Measurements from ENCODE around the gene TBX3.

TBX3 gene

GRCh38 chr12:114690267-114691135 is 6.5 kb upstream of the TBX3 start:
- Histone ChIP-seq H4K8ac (ENCODE audit: low read depth, low read length) (peak overlapping the region; percentile 99), H3K18ac (ENCODE audit: low read length) (peak overlapping the region; percentile 87), H3K9ac (ENCODE audit: low read length) (peak overlapping the region; percentile 54), H2BK12ac (ENCODE audit: low read length) (peak overlapping the region; percentile 53), H2AK5ac (ENCODE audit: low read length) (peak overlapping the region; percentile 90), H3K14ac (ENCODE audit: low read length) (peak overlapping the region; percentile 54), H2AFZ (ENCODE audit: insufficient read depth, low read length, poor library complexity) (no peak overlapping the region), H3K4me1 (ENCODE audit: control insufficient read depth in 1 of 2, insufficient read depth in 2 of 2, low read length in 2 of 2) (peaks cover 50 to 57% of the 10 kb centered on the region in 2 experiments), H3K36me3 (ENCODE audit: control insufficient read depth in 1 of 2, insufficient read depth in 2 of 2, low read length in 2 of 2) (no peaks in the 10 kb centered on the region), H4K91ac (ENCODE audit: low read depth, low read length) (peak overlapping the region; percentile 100), H3K23ac (ENCODE audit: low read length) (no peak overlapping the region), H3K27me3 (ENCODE audit: insufficient read depth, low read length) (no peaks in the 10 kb centered on the region), H3K79me2 (ENCODE audit: control insufficient read depth, insufficient read depth, low read length, poor library complexity) (peaks cover 60% of the 10 kb centered on the region), H2BK5ac (ENCODE audit: low read depth, low read length, poor library complexity) (peak overlapping the region; percentile 100), H3K4me3 (ENCODE audit: low read depth, low read length) (no peak overlapping the region), H4K12ac (ENCODE audit: low read depth, low read length) (no peak overlapping the region), H3K9me3 (ENCODE audit: insufficient read depth, low read depth, low read length) (no peaks in the 10 kb centered on the region), H2BK120ac (ENCODE audit: insufficient read depth, low read length, poor library complexity) (peak overlapping the region; percentile 100), H3K79me1 (ENCODE audit: low read length) (peaks cover 86% of the 10 kb centered on the region), H3K4me2 (ENCODE audit: low read length) (peak overlapping the region; percentile 63), H3K4ac (ENCODE audit: low read depth, low read length) (peak overlapping the region; percentile 91), H3K27ac (ENCODE audit: low read depth, low read length) (peak overlapping the region; percentile 86)
- WGBS (ENCODE audit: extremely low coverage, insufficient coverage, insufficient read length): no CpG with 5 or more reads among the region's 8 CpGs
- no peak for DNase-seq

- DNase-seq: no peak
- H4K8ac ChIP-seq (ENCODE audit: low read depth, low read length): peak overlapping the region; percentile 73
- no peak overlapping the region for H3K9ac ChIP-seq (ENCODE audit: low read length)
- peak overlapping the region; percentile 80 for H3K14ac ChIP-seq (ENCODE audit: low read length)
- no peak overlapping the region for H2AFZ ChIP-seq (ENCODE audit: insufficient read depth, low read length, poor library complexity)
- H2AK5ac ChIP-seq (ENCODE audit: low read length): peak overlapping the region; percentile 79
- H3K4ac ChIP-seq (ENCODE audit: low read depth, low read length): peak overlapping the region; percentile 93
- WGBS (ENCODE audit: extremely low coverage, insufficient coverage, insufficient read length): no CpG with 5 or more reads among the region's 5 CpGs
- H2BK120ac ChIP-seq (ENCODE audit: insufficient read depth, low read length, poor library complexity): peak overlapping the region; percentile 98
- H3K18ac ChIP-seq (ENCODE audit: low read length): peak overlapping the region; percentile 90
- peak overlapping the region; percentile 92 for H2BK12ac ChIP-seq (ENCODE audit: low read length)
- H3K9me3 ChIP-seq (ENCODE audit: insufficient read depth, low read depth, low read length): no peaks in the 10 kb centered on the region
- H3K4me3 ChIP-seq (ENCODE audit: low read depth, low read length): no peak overlapping the region
- H3K79me1 ChIP-seq (ENCODE audit: low read length): peaks cover 86% of the 10 kb centered on the region
- H3K27me3 ChIP-seq (ENCODE audit: insufficient read depth, low read length): no peaks in the 10 kb centered on the region
- H4K12ac ChIP-seq (ENCODE audit: low read depth, low read length): no peak overlapping the region
- peak overlapping the region; percentile 86 for H3K27ac ChIP-seq (ENCODE audit: low read depth, low read length)
- H2BK5ac ChIP-seq (ENCODE audit: low read depth, low read length, poor library complexity): peak overlapping the region; percentile 93
- H3K79me2 ChIP-seq (ENCODE audit: control insufficient read depth, insufficient read depth, low read length, poor library complexity): peaks cover 61% of the 10 kb centered on the region
- peak overlapping the region; percentile 11 for H3K4me2 ChIP-seq (ENCODE audit: low read length)
- peak overlapping the region; percentile 97 for H4K91ac ChIP-seq (ENCODE audit: low read depth, low read length)
- H3K36me3 ChIP-seq (ENCODE audit: control insufficient read depth in 1 of 2, insufficient read depth in 2 of 2, low read length in 2 of 2): no peaks in the 10 kb centered on the region
- H3K4me1 ChIP-seq (ENCODE audit: control insufficient read depth in 1 of 2, insufficient read depth in 2 of 2, low read length in 2 of 2): peaks cover 49 to 53% of the 10 kb centered on the region in 2 experiments
- H3K23ac ChIP-seq (ENCODE audit: low read length): no peak overlapping the region
These were observed 5.4 kb upstream of the TBX3 start for GRCh38 chr12:114689075-114689994.

DNA sequence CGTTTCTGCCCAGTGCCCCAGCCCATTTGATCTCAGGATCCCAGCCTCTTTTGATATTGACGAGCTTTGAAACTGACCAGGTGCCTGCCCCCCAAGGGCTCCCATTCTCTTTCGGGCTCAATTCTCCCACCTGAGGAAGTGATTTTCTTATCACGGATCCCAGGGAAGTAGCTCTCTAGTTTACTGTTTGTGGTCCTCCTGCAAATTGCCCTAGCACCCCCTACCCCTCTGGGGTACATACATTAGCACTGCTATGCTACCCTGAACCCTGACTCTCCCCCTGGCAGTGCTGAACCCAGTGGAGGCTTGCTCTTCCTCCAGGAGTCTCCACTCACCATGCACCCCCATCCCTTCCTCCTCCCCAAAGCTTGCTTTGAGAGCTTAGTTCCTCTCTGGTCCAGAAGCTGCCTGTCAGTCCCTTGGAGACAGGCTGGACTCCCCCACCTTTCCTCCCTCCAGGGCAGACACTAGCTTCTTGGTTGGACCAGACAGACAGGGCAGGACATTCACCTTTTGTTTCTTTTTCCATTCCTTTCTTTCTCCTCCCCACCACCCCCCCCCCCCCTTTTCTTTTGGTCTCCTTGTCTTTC is 4.4 kb upstream of the TBX3 start:
- Histone ChIP-seq H3K4me3 (ENCODE audit: low read depth, low read length) (no peak overlapping the region), H4K91ac (ENCODE audit: low read depth, low read length) (peak overlapping the region; percentile 90), H3K4me2 (ENCODE audit: low read length) (peak overlapping the region; percentile 39), H2BK12ac (ENCODE audit: low read length) (peak overlapping the region; percentile 95), H3K9ac (ENCODE audit: low read length) (no peak overlapping the region), H4K12ac (ENCODE audit: low read depth, low read length) (no peak overlapping the region), H3K4me1 (ENCODE audit: control insufficient read depth in 1 of 2, insufficient read depth in 2 of 2, low read length in 2 of 2) (peaks cover 49 to 52% of the 10 kb centered on the region in 2 experiments), H2AFZ (ENCODE audit: insufficient read depth, low read length, poor library complexity) (no peak overlapping the region), H3K18ac (ENCODE audit: low read length) (peak overlapping the region; percentile 85), H4K8ac (ENCODE audit: low read depth, low read length) (peak overlapping the region; percentile 88), H3K79me2 (ENCODE audit: control insufficient read depth, insufficient read depth, low read length, poor library complexity) (peaks cover 65% of the 10 kb centered on the region), H2BK5ac (ENCODE audit: low read depth, low read length, poor library complexity) (peak overlapping the region; percentile 44), H3K9me3 (ENCODE audit: insufficient read depth, low read depth, low read length) (no peaks in the 10 kb centered on the region), H3K36me3 (ENCODE audit: control insufficient read depth in 1 of 2, insufficient read depth in 2 of 2, low read length in 2 of 2) (no peaks in the 10 kb centered on the region), H2AK5ac (ENCODE audit: low read length) (peak overlapping the region; percentile 67), H2BK120ac (ENCODE audit: insufficient read depth, low read length, poor library complexity) (peak overlapping the region; percentile 97), H3K23ac (ENCODE audit: low read length) (no peak overlapping the region), H3K79me1 (ENCODE audit: low read length) (peaks cover 86% of the 10 kb centered on the region), H3K14ac (ENCODE audit: low read length) (peak overlapping the region; percentile 56), H3K27ac (ENCODE audit: low read depth, low read length) (peak overlapping the region; percentile 87), H3K27me3 (ENCODE audit: insufficient read depth, low read length) (no peaks in the 10 kb centered on the region), H3K4ac (ENCODE audit: low read depth, low read length) (peak overlapping the region; percentile 88)
- no CpG with 5 or more reads among the region's 4 CpGs for WGBS (ENCODE audit: extremely low coverage, insufficient coverage, insufficient read length)
- DNase-seq: no peak

DNA sequence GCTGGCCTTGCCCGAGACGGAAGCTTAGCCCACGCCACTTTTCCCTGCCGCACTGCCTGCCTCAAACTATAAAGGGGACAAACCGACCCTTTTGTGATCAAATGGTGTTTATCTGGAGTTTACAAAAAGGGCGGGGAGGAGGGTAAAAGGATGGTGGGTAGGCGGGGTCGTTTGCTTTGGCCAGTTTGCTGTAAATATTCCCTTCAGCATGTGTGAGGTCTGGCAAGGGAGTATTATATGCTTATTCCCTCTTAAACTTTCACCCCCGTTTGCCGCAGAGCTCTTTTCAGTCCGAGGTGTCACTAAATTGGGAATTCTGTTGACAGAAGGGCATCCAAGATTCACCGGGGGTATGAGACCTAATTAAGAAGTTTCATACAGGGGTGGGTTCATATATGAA is 3.8 kb upstream of the TBX3 start:
- H4K12ac ChIP-seq (ENCODE audit: low read depth, low read length): no peak overlapping the region
- peak overlapping the region; percentile 97 for H2BK120ac ChIP-seq (ENCODE audit: insufficient read depth, low read length, poor library complexity)
- H2BK5ac ChIP-seq (ENCODE audit: low read depth, low read length, poor library complexity): peak overlapping the region; percentile 44
- peak overlapping the region; percentile 87 for H3K27ac ChIP-seq (ENCODE audit: low read depth, low read length)
- peaks cover 86% of the 10 kb centered on the region for H3K79me1 ChIP-seq (ENCODE audit: low read length)
- peak overlapping the region; percentile 10 for H3K9ac ChIP-seq (ENCODE audit: low read length)
- H3K79me2 ChIP-seq (ENCODE audit: control insufficient read depth, insufficient read depth, low read length, poor library complexity): peaks cover 65% of the 10 kb centered on the region
- H3K23ac ChIP-seq (ENCODE audit: low read length): no peak overlapping the region
- H4K91ac ChIP-seq (ENCODE audit: low read depth, low read length): peak overlapping the region; percentile 90
- peak overlapping the region; percentile 39 for H3K4me2 ChIP-seq (ENCODE audit: low read length)
- peak overlapping the region; percentile 95 for H2BK12ac ChIP-seq (ENCODE audit: low read length)
- H3K14ac ChIP-seq (ENCODE audit: low read length): peak overlapping the region; percentile 56
- H3K27me3 ChIP-seq (ENCODE audit: insufficient read depth, low read length): no peaks in the 10 kb centered on the region
- H3K18ac ChIP-seq (ENCODE audit: low read length): peak overlapping the region; percentile 89
- H4K8ac ChIP-seq (ENCODE audit: low read depth, low read length): peak overlapping the region; percentile 88
- H3K4me3 ChIP-seq (ENCODE audit: low read depth, low read length): no peak overlapping the region
- H2AFZ ChIP-seq (ENCODE audit: insufficient read depth, low read length, poor library complexity): no peak overlapping the region
- no peaks in the 10 kb centered on the region for H3K9me3 ChIP-seq (ENCODE audit: insufficient read depth, low read depth, low read length)
- H2AK5ac ChIP-seq (ENCODE audit: low read length): peak overlapping the region; percentile 67
- no peak for DNase-seq
- peak overlapping the region; percentile 88 for H3K4ac ChIP-seq (ENCODE audit: low read depth, low read length)
- H3K36me3 ChIP-seq (ENCODE audit: control insufficient read depth in 1 of 2, insufficient read depth in 2 of 2, low read length in 2 of 2): no peaks in the 10 kb centered on the region
- H3K4me1 ChIP-seq (ENCODE audit: control insufficient read depth in 1 of 2, insufficient read depth in 2 of 2, low read length in 2 of 2): peaks cover 49 to 52% of the 10 kb centered on the region in 2 experiments
- WGBS (ENCODE audit: extremely low coverage, insufficient coverage, insufficient read length): no CpG with 5 or more reads among the region's 12 CpGs
